HepG2 (cell line): ENCODE measurements around the gene PFDN5. TPM values are rescaled to one million over a fixed set of nuclear protein-coding genes. Genes with fewer than 3 reads are reported as not detected.

ENCODE experiments used
- ARHGAP35 ChIP-seq: sonication (generic); formaldehyde crosslinking; IDR thresholded peaks from 2 replicates; pipeline ENCODE4 v1.9.0; 2022; ENCODE audit warnings: mild to moderate bottlenecking, inconsistent platforms, moderate library complexity, missing genetic modification reagents, borderline replicate concordance
- DPF2 ChIP-seq: sonication (generic); formaldehyde crosslinking; IDR thresholded peaks from 2 replicates; pipeline ENCODE4 v1.4.0; 2020; ENCODE audit warnings: mild to moderate bottlenecking, low read depth, missing genetic modification reagents, borderline replicate concordance
- ETV6 ChIP-seq: sonication (generic); formaldehyde crosslinking; conservative IDR thresholded peaks from 2 replicates; pipeline ENCODE4 v1.4.0; 2020; ENCODE audit warnings: missing genetic modification reagents
- FOXC1 ChIP-seq: sonication (generic); formaldehyde crosslinking; IDR thresholded peaks from 2 replicates; pipeline ENCODE4 v1.8.0; 2022; ENCODE audit warnings: mild to moderate bottlenecking, missing genetic modification reagents, borderline replicate concordance
- HDAC2 ChIP-seq: sonication (generic); formaldehyde crosslinking; IDR thresholded peaks from 2 replicates; pipeline ENCODE4 v1.4.0; 2020; ENCODE audit warnings: missing genetic modification reagents
- HMGA1 ChIP-seq: sonication (generic); formaldehyde crosslinking; conservative IDR thresholded peaks from 2 replicates; pipeline ENCODE4 v1.4.0; 2020; ENCODE audit warnings: missing genetic modification reagents
- KAT8 ChIP-seq: IDR thresholded peaks from 2 replicates; pipeline ENCODE4 v1.6.1; 2016; ENCODE audit warnings: missing genetic modification reagents, missing compliant biosample characterization
- KDM4B ChIP-seq: sonication (generic); formaldehyde crosslinking; IDR thresholded peaks from 2 replicates; pipeline ENCODE4 v1.4.0; 2020; ENCODE audit warnings: missing genetic modification reagents
- KDM6A ChIP-seq: IDR thresholded peaks from 2 replicates; pipeline ENCODE4 v1.6.1; 2016; ENCODE audit warnings: low read depth
- KMT2A ChIP-seq: sonication (generic); formaldehyde crosslinking; IDR thresholded peaks from 2 replicates; pipeline ENCODE4 v1.4.0; 2020; ENCODE audit warnings: missing genetic modification reagents
- NCOR1 ChIP-seq: fragments of 200-600 bp; sonication (generic); IDR thresholded peaks from 2 replicates; pipeline ENCODE4 v1.7.0; 2017; ENCODE audit warnings: antibody characterized with exemption, low read length, borderline replicate concordance
- PRMT3 ChIP-seq: sonication (generic); formaldehyde crosslinking; IDR thresholded peaks from 2 replicates; pipeline ENCODE4 v1.8.1; 2022; ENCODE audit warnings: low read depth, mild to moderate bottlenecking, moderate library complexity, missing genetic modification reagents, borderline replicate concordance
- SIN3B ChIP-seq: fragments of 150-350 bp; IDR thresholded peaks from 2 replicates; pipeline ENCODE4 v1.6.1; 2014; ENCODE audit warnings: low read length
- SOX6 ChIP-seq, 2 experiments: fragments of 450-650 bp in 1 of 2; sonication (generic) in 1 of 2; formaldehyde crosslinking in 1 of 2; IDR thresholded peaks; 2 replicates each; pipeline versions ENCODE4 v1.4.0 to v1.6.1; 2017 to 2020; ENCODE audit warnings: antibody characterized with exemption in 1 of 2, mild to moderate bottlenecking in 1 of 2, missing genetic modification reagents in 1 of 2
- ZFP36 ChIP-seq: fragments of 150-350 bp; IDR thresholded peaks from 2 replicates; pipeline ENCODE4 v1.6.1; 2018; ENCODE audit warnings: borderline replicate concordance, low read length, low read depth; ENCODE audit not compliant: partially characterized antibody
- ZNF160 ChIP-seq: sonication (generic); formaldehyde crosslinking; IDR thresholded peaks from 2 replicates; pipeline ENCODE4 v1.8.0; 2022; ENCODE audit warnings: mild to moderate bottlenecking, inconsistent platforms, missing genetic modification reagents
- ZNF24 ChIP-seq: fragments of 450-650 bp; IDR thresholded peaks from 2 replicates; pipeline ENCODE4 v1.6.1; 2017; ENCODE audit warnings: antibody characterized with exemption, mild to moderate bottlenecking
- ZNF329 ChIP-seq: sonication (generic); formaldehyde crosslinking; IDR thresholded peaks from 2 replicates; pipeline ENCODE4 v1.9.0; 2021; ENCODE audit warnings: low read depth, mild to moderate bottlenecking, missing genetic modification reagents
- ZNF367 ChIP-seq: sonication (generic); formaldehyde crosslinking; IDR thresholded peaks from 2 replicates; pipeline ENCODE4 v1.4.0; 2020; ENCODE audit warnings: missing genetic modification reagents, borderline replicate concordance
- ZNF441 ChIP-seq: sonication (generic); formaldehyde crosslinking; IDR thresholded peaks from 2 replicates; pipeline ENCODE4 v1.7.0; 2021; ENCODE audit warnings: missing genetic modification reagents, borderline replicate concordance
- ZNF496 ChIP-seq: sonication (generic); formaldehyde crosslinking; IDR thresholded peaks from 2 replicates; pipeline ENCODE4 v1.8.1; 2023; ENCODE audit warnings: mild to moderate bottlenecking, moderate library complexity, missing genetic modification reagents; ENCODE audit not compliant: insufficient replicate concordance
- ZNF562 ChIP-seq: sonication (generic); formaldehyde crosslinking; IDR thresholded peaks from 2 replicates; pipeline ENCODE4 v1.8.0; 2022; ENCODE audit warnings: missing genetic modification reagents, borderline replicate concordance
- ZNF639 ChIP-seq: conservative IDR thresholded peaks from 2 replicates; pipeline ENCODE4 v1.6.1; 2018; ENCODE audit warnings: missing genetic modification reagents
- ZNF703 ChIP-seq: sonication (generic); formaldehyde crosslinking; IDR thresholded peaks from 2 replicates; pipeline ENCODE4 v1.5.1; 2020; ENCODE audit warnings: missing genetic modification reagents, mild to moderate bottlenecking, moderate library complexity, borderline replicate concordance
- ZNF704 ChIP-seq: sonication (generic); formaldehyde crosslinking; IDR thresholded peaks from 2 replicates; pipeline ENCODE4 v1.8.1; 2023; ENCODE audit warnings: mild to moderate bottlenecking, inconsistent platforms, moderate library complexity, missing genetic modification reagents, borderline replicate concordance
- ZNF775 ChIP-seq: sonication (generic); formaldehyde crosslinking; IDR thresholded peaks from 2 replicates; pipeline ENCODE4 v1.4.0; 2020; ENCODE audit warnings: missing genetic modification reagents, mild to moderate bottlenecking, moderate library complexity, borderline replicate concordance
- ZNF800 ChIP-seq: sonication (generic); formaldehyde crosslinking; IDR thresholded peaks from 2 replicates; pipeline ENCODE4 v1.4.0; 2020; ENCODE audit warnings: missing genetic modification reagents
- polyA plus RNA-seq, 8 experiments: library from polyadenylated mRNA; depleted of rRNA in 3 of 8; stranded (reverse) in 7 of 8; unstranded in 1 of 8; fragments of >200 nt; fragmentation: Illumina TruSeq in 4 of 8; extraction: Trizol in 4 of 8; gene quantifications; 2 replicates each; pipeline versions ENCODE4 v1.2.1 to v1.2.3, GENCODE V29; 2011 to 2016; ENCODE audit warnings: low read depth in 4 of 8, missing spikeins in 1 of 8, mixed read lengths in 1 of 8; ENCODE audit not compliant: insufficient read depth in 1 of 8
- total RNA-seq, 5 experiments: library from RNA; depleted of rRNA; stranded (reverse); fragments of >200 nt; fragmentation: Illumina TruSeq; extraction: Trizol; gene quantifications; 2 replicates each; pipeline ENCODE4 v1.2.3, GENCODE V29; 2016; ENCODE audit warnings: low read depth in 1 of 5

Gene PFDN5
- total and polyA plus RNA-seq, 2 of the 13 experiments (the other 11 are each of a cell fraction or from before 2014, with no cell fraction given) = 449 to 462 TPM

- TF ChIP-seq ZNF800 (CRISPR knock-in tag) = no peak
- TF ChIP-seq ETV6 (CRISPR knock-in tag) = peak; percentile 74; the same call in 1 of the 2 replicates
- no peak for TF ChIP-seq HMGA1 (CRISPR knock-in tag)
- TF ChIP-seq ZNF329 (CRISPR knock-in tag) = no peak
- TF ChIP-seq ZNF496 = no peak
- TF ChIP-seq PRMT3 (CRISPR knock-in tag) = no peak
- TF ChIP-seq KMT2A = peak; percentile 62
- no peak for TF ChIP-seq ZNF704 (CRISPR knock-in tag)
- peak; percentile 93 for TF ChIP-seq ARHGAP35 (CRISPR knock-in tag)
- TF ChIP-seq ZNF703 = no peak
- TF ChIP-seq ZFP36 = no peak
- no peak for TF ChIP-seq KDM4B (CRISPR knock-in tag)
- TF ChIP-seq ZNF24 = no peak
- TF ChIP-seq SIN3B = peak; percentile 87
- no peak for TF ChIP-seq ZNF562 (CRISPR knock-in tag)
- TF ChIP-seq ZNF775 (CRISPR knock-in tag) = 0 out of 2 replicates have a peak, but pooled peaks have one; percentile 26
- no peak for TF ChIP-seq ZNF367 (CRISPR knock-in tag)
- no peak for TF ChIP-seq NCOR1
- 0 out of 2 replicates have a peak, but pooled peaks have one; percentile 22 for TF ChIP-seq ZNF639 (CRISPR knock-in tag)
- TF ChIP-seq SOX6 (IDR thresholded peaks at IDR 0.05) = no peak
- TF ChIP-seq SOX6 (CRISPR knock-in tag; IDR thresholded peaks at IDR 0.05) = peak; percentile 42; the same call in 1 of the 2 replicates
- TF ChIP-seq ZNF441 (CRISPR knock-in tag) = no peak
- peak; percentile 67; the same call in 1 of the 2 replicates for TF ChIP-seq FOXC1 (CRISPR knock-in tag)
- peak; percentile 27; the same call in 1 of the 2 replicates for TF ChIP-seq HDAC2 (CRISPR knock-in tag)
- no peak for TF ChIP-seq DPF2 (CRISPR knock-in tag)
- 0 out of 2 replicates have a peak, but pooled peaks have one; percentile 63 for TF ChIP-seq ZNF160 (CRISPR knock-in tag)
- peak; percentile 72; the same call in 1 of the 2 replicates for TF ChIP-seq KAT8 (CRISPR knock-in tag)
- TF ChIP-seq KDM6A (CRISPR knock-in tag) = no peak
Observed at GRCh38 chr12:53267999-53268629, 27.2 kb upstream of the PFDN5 start, which contains the start of gene ESPL1 (continued).
